OCI-LY7 (cell line): ENCODE results near the gene IL21R. TPM values are rescaled to one million over a fixed set of nuclear protein-coding genes. Genes with fewer than 3 reads are reported as not detected.
"Not testable (repeated sequence)": the region's sequence is repeated elsewhere in the genome, so short reads cannot be mapped to it uniquely, and the experiment has no call there.

ENCODE experiments used
- BruUV-seq: library from RNA; stranded (reverse); fragments of 400-500 nt; replicated peaks from 2 replicates; lab custom pipeline; 2021; lab: Mats Ljungman, UMichigan
- CTCF ChIA-PET: fragments of 300-600 bp; sonication (Branson Sonifier 250); formaldehyde crosslinking; loops from one replicate; lab custom pipeline; 2022; ENCODE audit warnings: antibody characterized with exemption; ENCODE audit not compliant: unreplicated experiment; lab: Charles Lee
- POLR2A ChIA-PET: fragments of 300-600 bp; sonication (Branson Sonifier 250); formaldehyde crosslinking; loops from one replicate; lab custom pipeline; 2022; ENCODE audit warnings: antibody characterized with exemption; lab: Charles Lee
- DNase-seq: peaks from one replicate; pipeline ENCODE4 v3.0.0-alpha.2; 2015; ENCODE audit warnings: low spot score
- H2AFZ ChIP-seq: fragments of 200-600 bp; sonication (generic), shearing (Covaris generic); 2 replicates; pipeline ENCODE4 v1.6.1; 2014; ENCODE audit warnings: mild to moderate bottlenecking, antibody characterized with exemption, low read length, moderate library complexity
- H3K27ac ChIP-seq: fragments of 200-600 bp; sonication (generic); 2 replicates; pipeline ENCODE4 v1.5.1; 2014; ENCODE audit warnings: mixed run types, low read depth, mild to moderate bottlenecking, moderate library complexity, low read length, inconsistent platforms; ENCODE audit not compliant: poor library complexity, severe bottlenecking
- H3K36me3 ChIP-seq: fragments of 200-600 bp; sonication (generic); 2 replicates; pipeline ENCODE4 v1.6.1; 2014; ENCODE audit warnings: mild to moderate bottlenecking, antibody characterized with exemption, low read length, moderate library complexity, mixed read lengths; ENCODE audit not compliant: insufficient read depth
- H3K4me1 ChIP-seq: fragments of 200-600 bp; sonication (generic); 2 replicates; pipeline ENCODE4 v1.5.1; 2014; ENCODE audit warnings: mild to moderate bottlenecking, low read length; ENCODE audit not compliant: insufficient read depth, poor library complexity, severe bottlenecking
- H3K4me2 ChIP-seq: fragments of 200-600 bp; sonication (generic); 2 replicates; pipeline ENCODE4 v1.6.1; 2014; ENCODE audit warnings: mild to moderate bottlenecking, low read length
- H3K4me3 ChIP-seq: fragments of 200-600 bp; sonication (generic); 2 replicates; pipeline ENCODE4 v1.5.1; 2014; ENCODE audit warnings: mild to moderate bottlenecking, low read depth, low read length; ENCODE audit not compliant: poor library complexity, severe bottlenecking
- H3K79me2 ChIP-seq: fragments of 200-600 bp; sonication (generic); 2 replicates; pipeline ENCODE4 v1.6.1; 2016; ENCODE audit warnings: low read depth, mild to moderate bottlenecking, low read length, moderate library complexity, mixed read lengths; ENCODE audit not compliant: insufficient read depth
- H3K9me2 ChIP-seq: fragments of 200-600 bp; sonication (generic); 2 replicates; pipeline ENCODE4 v1.6.1; 2016; ENCODE audit warnings: mild to moderate bottlenecking, low read length, mixed read lengths; ENCODE audit not compliant: insufficient read depth
- H3K9me3 ChIP-seq: fragments of 200-600 bp; sonication (generic); 2 replicates; pipeline ENCODE4 v1.6.1; 2014; ENCODE audit warnings: mild to moderate bottlenecking, mixed run types, low read length, mixed read lengths
- H4K20me1 ChIP-seq: fragments of 200-600 bp; sonication (generic); 2 replicates; pipeline ENCODE4 v1.6.1; 2014; ENCODE audit warnings: mild to moderate bottlenecking, antibody characterized with exemption, low read length, moderate library complexity, mixed read lengths; ENCODE audit not compliant: insufficient read depth
- CTCF ChIP-seq: fragments of 200-600 bp; sonication (generic); conservative IDR thresholded peaks from 2 replicates; pipeline ENCODE4 v1.5.1; 2014; ENCODE audit warnings: mild to moderate bottlenecking, antibody characterized with exemption, low read length, moderate library complexity, mixed read lengths
- EZH2phosphoT487 ChIP-seq: fragments of 200-600 bp; sonication (generic); IDR thresholded peaks from 2 replicates; pipeline ENCODE4 v1.6.1; 2018; ENCODE audit warnings: low read depth, borderline replicate concordance, mild to moderate bottlenecking, mixed run types, antibody characterized with exemption, low read length, moderate library complexity, mixed read lengths
- intact Hi-C: fragments of 100-400 bp; cut with micrococcal nuclease; formaldehyde crosslinking; loops from one replicate; pipeline ENCODE4 v1.10.0; 2022; ENCODE audit not compliant: unreplicated experiment
- total RNA-seq, 2 experiments: library from RNA; depleted of rRNA in 1 of 2; stranded (reverse); fragments of >200 nt in 1 of 2; shearing (Covaris generic) in 1 of 2; gene quantifications; 2 replicates each; pipeline ENCODE4 v1.2.3, GENCODE V29; 2014 to 2022

The IL21R gene
- total RNA-seq, 2 experiments from 2014 or later: 10.0 to 47.0 TPM

- DNase-seq: no peak
These were observed 53.7 kb downstream of the IL21R start for GRCh38 chr16:27455700-27456099.

GRCh38 chr16:27457605-27457900 lies 55.6 kb downstream of the IL21R start:
- H3K27ac ChIP-seq, DNase-seq, H3K4me1 ChIP-seq, POLR2A ChIA-PET, H2AFZ ChIP-seq, H3K9me2 ChIP-seq, H3K79me2 ChIP-seq, H3K4me3 ChIP-seq, H3K4me2 ChIP-seq, CTCF ChIA-PET, H3K9me3 ChIP-seq, H4K20me1 ChIP-seq, BruUV-seq: not testable (repeated sequence)
- peaks cover 26% of the 10 kb centered on the region for H3K36me3 ChIP-seq
- intact Hi-C loops: loop anchor here (1.0 to 5.0 kb wide), 5 partner anchors 89 to 302 kb away; no protein-coding TSS in a partner anchor

More at GRCh38 chr16:27455700-27456099, 53.7 kb downstream of the IL21R start:
- Histone ChIP-seq H3K4me1 (peaks cover 19% of the 10 kb centered on the region), H3K4me2 (no peak overlapping the region), H3K9me2 (no peaks in the 10 kb centered on the region), H3K36me3 (peaks cover 11% of the 10 kb centered on the region; the same call in 1 of the 2 replicates), H3K4me3 (no peak overlapping the region), H3K79me2 (no peaks in the 10 kb centered on the region), H2AFZ (no peak overlapping the region), H3K9me3 (no peaks in the 10 kb centered on the region), H3K27ac (no peak overlapping the region), H4K20me1 (no peaks in the 10 kb centered on the region)
- intact Hi-C loops: loop anchor here (5.0 kb wide), 1 partner anchor 138 kb away; no protein-coding TSS in a partner anchor
- ChIA-PET POLR2A (interaction anchor here (0.6 kb wide), 1 partner anchor 345 kb away, joined by 5 read pairs; no protein-coding TSS in a partner anchor), CTCF (no interaction called here)
- TF ChIP-seq EZH2phosphoT487 (no peak), CTCF (no peak)
- no TSS peak for BruUV-seq

- TF ChIP-seq EZH2phosphoT487: no peak
- TF ChIP-seq CTCF: no peak
- H3K79me2 ChIP-seq: no peaks in the 10 kb centered on the region
- H2AFZ ChIP-seq: no peak overlapping the region
- CTCF ChIA-PET: no interaction called here
- no peak overlapping the region for H3K4me3 ChIP-seq
- no peak overlapping the region for H3K4me2 ChIP-seq
- no peaks in the 10 kb centered on the region for H4K20me1 ChIP-seq
- intact Hi-C loops: loop anchor here (5.0 kb wide), 1 partner anchor 141 kb away; no protein-coding TSS in a partner anchor
- POLR2A ChIA-PET: interaction anchor here (1.4 kb wide), 1 partner anchor 83 kb away, joined by 5 read pairs; no protein-coding TSS in a partner anchor
- peaks cover 26% of the 10 kb centered on the region for H3K36me3 ChIP-seq
- no TSS peak for BruUV-seq
- H3K27ac ChIP-seq: no peak overlapping the region
- H3K9me3 ChIP-seq: no peaks in the 10 kb centered on the region
- H3K4me1 ChIP-seq: peaks cover 8% of the 10 kb centered on the region
- no peaks in the 10 kb centered on the region for H3K9me2 ChIP-seq
- DNase-seq: no peak
These were observed 56.3 kb downstream of the IL21R start for GRCh38 chr16:27458258-27458657.
